NCI-H1105 (cell line): ENCODE measurements around the gene R3HDM1.
"Not testable (repeated sequence)": the region's sequence is repeated elsewhere in the genome, so short reads cannot be mapped to it uniquely, and the experiment has no call there.

Source experiments
- DNase-seq: peaks from one replicate; lab custom pipeline; 2025; lab: John Stamatoyannopoulos, UW

R3HDM1 gene

GRCh38 chr2:135570884-135571283, 39.6 kb downstream of the R3HDM1 start:
- no peak for DNase-seq

DNA sequence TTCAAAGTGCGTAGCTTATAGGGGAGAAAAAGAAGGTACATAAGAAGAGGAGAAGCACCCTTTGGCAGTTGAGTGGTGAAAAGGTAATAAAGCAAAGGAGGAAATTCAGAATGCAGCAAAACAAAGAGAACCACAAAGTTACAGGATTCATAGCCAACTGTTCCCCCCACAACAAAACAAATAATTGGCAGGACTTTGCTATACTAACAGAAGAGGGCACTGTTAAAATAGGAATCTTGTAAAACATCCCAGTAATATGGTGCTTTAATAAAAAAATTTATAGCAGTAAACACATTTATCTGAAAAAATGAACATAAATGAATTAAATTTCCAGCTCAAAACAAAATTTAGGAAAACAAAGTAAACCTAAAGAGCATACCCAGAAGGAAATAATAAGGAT, 42.3 kb downstream of the R3HDM1 start:
- no peak for DNase-seq

- no peak for DNase-seq
Observed at GRCh38 chr2:135581282-135581681, 50.0 kb downstream of the R3HDM1 start.

GRCh38 chr2:135582383-135582782, 51.1 kb downstream of the R3HDM1 start:
- DNase-seq: no peak

GRCh38 chr2:135585586-135585985, 54.3 kb downstream of the R3HDM1 start:
- no peak for DNase-seq

- DNase-seq: no peak
Observed at GRCh38 chr2:135586148-135586547, 54.9 kb downstream of the R3HDM1 start.

DNA sequence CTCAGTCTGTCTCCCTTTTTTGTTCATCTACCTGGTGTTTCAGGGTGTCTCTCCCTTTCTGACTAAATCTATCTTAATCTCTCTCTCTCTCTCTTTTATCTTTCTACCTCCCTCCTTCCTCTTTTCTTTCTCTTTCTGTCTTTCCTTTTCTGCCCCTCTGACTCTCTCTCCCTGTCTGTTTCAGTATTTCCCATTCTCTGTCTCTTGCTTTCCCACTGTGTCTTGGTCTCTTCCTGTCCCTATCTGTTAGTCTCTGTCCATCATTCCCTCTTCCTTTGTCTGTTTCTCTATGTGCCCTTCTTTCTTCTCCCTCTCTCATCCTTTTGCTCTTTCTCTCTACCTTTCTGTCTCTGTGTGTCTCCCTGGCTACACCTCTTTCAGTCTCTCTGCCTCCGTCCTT, 56.7 kb downstream of the R3HDM1 start:
- DNase-seq: no peak

- no peak for DNase-seq
Observed at GRCh38 chr2:135590619-135591260, 59.5 kb downstream of the R3HDM1 start.

DNA sequence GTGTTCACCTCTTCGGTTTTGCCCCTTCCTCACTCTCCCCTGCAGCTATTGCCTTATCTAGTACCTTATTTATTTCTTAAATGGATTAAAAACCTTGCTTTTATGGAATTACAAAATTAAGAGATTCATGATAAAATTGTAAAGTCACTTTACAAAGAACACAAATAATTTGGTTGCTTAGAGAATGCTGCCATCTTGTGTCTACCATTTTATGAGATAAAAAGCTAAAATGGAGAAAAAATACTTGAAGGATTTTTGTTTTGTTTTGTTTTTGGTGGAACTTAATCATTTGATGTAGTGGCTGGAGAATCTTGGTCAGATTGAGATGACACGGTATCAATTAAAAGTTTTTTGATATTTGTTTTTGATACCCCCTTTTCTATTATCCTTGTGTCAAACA, 69.6 kb downstream of the R3HDM1 start:
- DNase-seq: no peak

GRCh38 chr2:135603543-135603942, 72.3 kb downstream of the R3HDM1 start:
- DNase-seq: no peak

DNA sequence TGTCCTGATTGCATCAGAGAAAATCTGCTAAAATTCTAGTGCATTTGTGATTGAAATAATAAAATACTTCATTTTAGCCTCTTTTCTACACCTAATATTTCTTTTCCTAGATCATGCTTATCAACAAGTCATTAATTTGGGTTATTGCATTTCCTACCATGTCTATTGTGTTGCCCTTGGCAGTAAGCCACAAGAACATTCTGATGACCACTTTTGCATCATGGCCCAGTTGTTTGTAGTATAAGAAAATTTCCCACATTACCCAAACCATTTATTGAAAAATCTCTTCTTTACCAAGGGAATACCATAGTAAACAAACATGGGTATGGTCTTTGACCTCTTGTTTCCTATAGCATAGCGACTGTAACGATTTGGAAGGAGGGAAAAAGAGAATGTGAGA, 76.3 kb downstream of the R3HDM1 start:
- no peak for DNase-seq

DNA sequence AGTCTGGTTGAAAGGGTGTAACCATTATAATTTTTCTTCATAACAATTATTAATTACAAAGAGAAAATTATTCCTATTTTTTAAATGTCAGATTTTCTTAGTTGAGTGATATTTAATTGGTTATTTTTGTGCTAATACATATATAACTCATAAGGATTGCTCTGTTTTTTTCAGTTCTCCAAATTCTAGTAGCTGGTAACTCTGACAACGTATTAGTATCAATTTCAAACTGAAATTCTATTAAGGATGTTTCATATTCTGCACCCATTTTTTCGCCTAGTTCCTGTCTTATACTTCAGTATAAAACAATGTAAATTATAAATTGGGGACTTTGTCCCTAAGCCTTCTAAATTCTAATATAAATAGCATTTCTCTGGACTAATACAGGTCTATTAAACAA, 81.0 kb downstream of the R3HDM1 start:
- no peak for DNase-seq

DNA sequence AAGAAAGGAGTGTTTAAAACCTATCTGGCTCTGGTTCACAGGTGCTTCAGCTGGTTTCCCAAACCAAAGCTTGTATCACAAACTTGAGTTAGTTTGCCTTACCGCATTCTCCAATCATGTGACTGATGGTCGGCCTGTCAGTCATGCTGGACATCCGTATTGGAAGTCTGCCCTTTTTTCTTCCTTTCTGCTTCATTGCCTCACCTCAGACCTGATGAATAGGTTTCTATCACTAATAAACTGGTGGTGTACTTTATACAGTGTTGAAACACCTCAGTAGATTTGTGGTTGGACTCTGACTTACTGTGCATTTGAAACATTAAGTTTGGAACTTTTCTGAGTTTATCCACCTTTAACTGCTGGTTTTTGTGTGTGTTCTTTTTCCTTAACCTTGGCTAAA, 84.1 kb downstream of the R3HDM1 start:
- no peak for DNase-seq

DNA sequence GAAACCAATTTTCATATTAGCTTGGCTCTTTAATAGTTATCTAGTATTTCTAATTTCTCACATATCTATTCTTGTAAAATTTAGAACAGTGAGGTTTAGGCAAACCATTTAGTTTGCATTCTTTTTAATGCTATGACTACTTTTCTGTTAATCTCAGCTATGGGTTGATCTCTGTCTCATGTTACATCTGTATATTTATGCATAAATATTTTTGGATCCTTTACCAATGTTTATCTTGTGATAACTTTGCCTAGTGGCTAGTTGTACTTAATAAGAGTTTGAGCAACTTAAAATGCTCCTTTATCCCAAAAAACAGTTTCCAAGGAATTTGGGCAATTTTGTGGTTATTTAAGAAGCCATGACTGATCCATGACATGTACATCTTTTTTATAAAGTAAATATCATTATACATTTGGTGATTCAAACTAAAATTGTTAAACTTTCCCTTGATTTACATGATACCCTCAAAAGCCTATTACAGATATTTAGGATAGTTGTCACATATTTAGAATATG, 86.3 kb downstream of the R3HDM1 start:
- no peak for DNase-seq

GRCh38 chr2:135620198-135620597, 88.9 kb downstream of the R3HDM1 start:
- no peak for DNase-seq

DNA sequence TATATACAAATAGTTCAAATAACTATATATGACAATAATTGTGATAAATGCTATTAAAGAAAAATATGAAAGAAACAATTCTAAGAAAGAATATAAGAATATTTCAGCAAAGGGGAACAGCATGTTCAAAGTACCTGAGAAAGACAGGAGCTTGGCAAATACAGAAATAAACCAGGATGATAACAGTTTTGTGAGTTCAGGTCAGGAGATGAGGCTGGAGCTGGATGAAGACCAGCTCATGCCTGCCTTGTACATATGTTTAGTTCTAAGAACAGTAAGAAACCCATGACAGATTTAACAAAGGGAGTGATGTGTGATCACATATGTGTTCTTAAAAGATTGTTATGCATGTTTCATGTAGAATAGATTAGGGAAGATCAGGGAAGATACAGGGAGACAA, 98.2 kb downstream of the R3HDM1 start:
- DNase-seq: no peak

DNA sequence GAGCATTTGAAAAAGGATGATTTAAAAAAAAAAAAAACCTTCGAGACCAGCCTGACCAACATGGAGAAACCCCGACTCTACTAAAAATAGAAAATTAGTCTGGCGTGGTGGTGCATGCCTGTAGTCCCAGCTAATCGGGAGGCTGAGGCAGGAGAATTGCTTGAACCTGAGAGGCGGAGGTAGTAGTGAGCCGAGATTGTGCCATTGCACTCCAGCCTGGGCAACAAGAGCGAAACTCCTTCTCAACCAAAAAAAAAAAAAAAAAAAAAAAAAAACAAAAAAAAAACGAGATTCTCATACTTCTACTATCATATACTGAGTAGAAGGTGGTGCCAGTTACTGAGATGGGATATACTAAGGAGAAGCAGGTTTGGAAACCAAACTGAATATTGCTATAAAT, 98.8 kb downstream of the R3HDM1 start:
- DNase-seq: not testable (repeated sequence)

GRCh38 chr2:135630488-135630887, 99.2 kb downstream of the R3HDM1 start:
- DNase-seq: no peak

DNA sequence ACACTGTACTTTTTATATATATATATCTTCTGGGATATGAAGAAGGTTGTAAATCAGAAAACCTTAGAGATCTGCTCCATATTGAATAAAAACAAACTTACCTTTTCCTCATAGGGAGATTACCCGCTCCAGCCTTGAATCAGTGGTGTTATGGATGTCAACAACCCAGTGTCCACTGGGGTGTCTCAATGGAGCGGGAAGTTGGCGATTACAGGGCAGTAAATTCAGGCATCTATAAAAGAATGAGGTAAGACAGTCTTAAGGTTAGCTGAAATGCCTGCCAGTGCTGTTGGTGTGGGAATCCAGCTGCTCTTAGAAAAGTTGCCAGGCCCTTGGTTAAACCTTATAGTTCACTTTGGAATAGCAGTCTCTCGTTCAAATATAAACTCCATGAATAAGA, 102.3 kb downstream of the R3HDM1 start:
- DNase-seq: no peak

GRCh38 chr2:135635212-135635835, 104.0 kb downstream of the R3HDM1 start:
- DNase-seq: no peak

DNA sequence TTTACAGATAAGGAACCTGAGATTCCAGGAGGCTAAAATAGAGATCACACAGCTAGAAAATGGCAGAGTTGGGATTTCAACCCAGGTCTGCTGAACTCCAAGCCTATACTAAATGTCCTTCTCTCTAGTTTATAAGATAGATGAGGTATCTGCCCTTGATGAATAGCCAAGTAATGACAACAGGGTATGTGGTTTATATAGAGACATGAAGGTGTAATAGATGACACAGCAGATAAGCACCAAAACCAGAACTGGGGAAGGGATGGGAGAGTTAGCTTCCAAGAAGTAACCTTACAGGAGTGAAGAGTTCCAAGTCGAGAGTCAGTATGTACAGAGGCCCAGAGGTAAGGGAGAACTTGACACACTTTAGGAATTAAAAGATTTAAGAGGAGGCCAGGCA, 105.7 kb downstream of the R3HDM1 start:
- no peak for DNase-seq

DNA sequence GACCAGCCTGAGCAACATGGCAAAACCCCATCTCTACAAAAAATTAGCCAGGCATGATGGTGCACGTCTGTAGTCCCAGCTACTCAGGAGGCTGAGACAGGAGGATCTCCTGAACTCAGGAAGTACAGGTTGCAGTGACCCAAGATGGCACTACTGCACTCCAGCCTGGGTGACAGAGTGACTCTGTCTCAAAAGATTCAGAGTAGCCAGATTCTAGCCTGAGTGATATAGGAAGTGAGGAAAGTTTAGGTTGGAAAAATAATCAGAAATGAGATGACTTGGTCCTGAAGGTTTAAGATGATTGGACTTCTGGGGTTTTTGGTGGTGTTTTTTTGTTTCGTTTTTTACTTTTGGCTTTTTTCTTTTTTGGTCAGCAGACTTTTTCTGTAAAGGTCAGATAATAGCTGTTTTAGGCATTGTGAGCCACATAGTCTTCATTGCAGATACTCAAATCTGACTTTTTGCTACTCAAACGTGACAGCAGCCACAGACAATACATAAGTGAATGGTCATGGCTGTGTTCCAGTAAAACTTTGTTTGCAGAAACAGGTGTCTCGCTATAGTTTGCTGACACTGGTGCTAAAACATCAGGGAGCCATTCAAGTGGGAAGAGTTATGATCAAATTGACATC, 106.3 kb downstream of the R3HDM1 start:
- no peak for DNase-seq

DNA sequence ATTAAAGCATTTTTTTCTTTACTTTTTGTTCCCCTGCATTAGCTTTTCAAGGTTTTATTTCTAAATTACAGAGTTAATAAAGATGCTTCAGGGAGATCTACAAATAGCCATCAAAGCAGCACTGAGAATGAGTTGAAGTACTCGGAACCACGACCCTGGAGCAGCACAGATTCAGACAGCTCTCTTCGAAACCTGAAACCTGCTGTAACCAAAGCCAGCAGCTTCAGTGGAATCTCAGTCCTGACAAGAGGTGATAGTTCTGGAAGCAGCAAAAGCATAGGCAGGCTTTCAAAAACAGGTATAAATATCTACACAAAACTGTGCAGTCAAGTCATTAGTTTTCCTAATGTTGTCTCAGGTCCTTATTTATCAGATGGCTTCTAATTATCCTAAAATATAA, 107.5 kb downstream of the R3HDM1 start:
- no peak for DNase-seq
